ENCODE results near the gene ACSL5. TPM values are rescaled to one million over a fixed set of nuclear protein-coding genes. Genes with fewer than 3 reads are reported as not detected.
A peak's percentile ranks its signal among the peaks of the same experiment; 100 is the strongest.

Gene ACSL5
- polyA plus RNA-seq, 1 donor, result 361 TPM

DNA sequence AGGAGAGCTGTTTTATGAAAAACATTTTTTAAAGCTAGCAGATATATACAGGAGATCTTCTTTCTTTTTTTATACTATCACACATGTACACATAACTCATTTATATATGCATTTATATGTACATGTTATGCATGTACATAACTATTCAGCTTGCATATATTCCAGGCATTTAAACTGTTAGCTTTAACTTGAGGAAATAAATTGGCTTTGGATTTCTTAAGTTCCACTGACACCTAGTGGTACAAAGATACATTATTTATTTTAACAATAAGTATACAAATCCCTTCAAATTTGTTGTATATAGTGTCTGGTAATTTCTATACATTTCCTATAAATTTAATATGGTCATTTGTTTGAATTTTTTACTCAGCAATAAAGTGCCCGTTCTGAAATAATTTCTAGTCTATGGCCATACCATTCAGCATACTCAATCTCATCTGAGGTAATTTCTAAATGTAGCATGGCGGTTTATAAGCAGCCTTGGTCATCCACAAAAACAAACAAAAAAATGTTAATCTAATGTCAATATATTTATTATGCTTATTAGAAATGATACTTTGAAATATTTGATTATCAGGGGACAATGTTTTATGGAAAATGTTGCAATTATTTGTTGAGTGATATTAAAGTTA is 61.2 kb downstream of the ACSL5 start:
- Histone ChIP-seq H3K4me3 (ENCODE audit: low read length) (no peak overlapping the region), H3K27ac (ENCODE audit: low read length) (no peak overlapping the region), H3K9me3 (ENCODE audit: control insufficient read depth, low read depth, low read length) (no peaks in the 10 kb centered on the region), H3K27me3 (ENCODE audit: control insufficient read depth, insufficient read depth, low read length) (no peaks in the 10 kb centered on the region), H3K36me3 (ENCODE audit: control insufficient read depth, insufficient read depth, low read length) (peaks cover 44% of the 10 kb centered on the region), H3K4me1 (ENCODE audit: control insufficient read depth, insufficient read depth, low read length) (peaks cover 13% of the 10 kb centered on the region)
- WGBS (ENCODE audit: insufficient coverage, low lambda C conversion rate), result 75% methylated on average over 1 of the region's 2 CpGs
- DNase-seq, result peak in 1 of 2 donors; percentile 39

DNA sequence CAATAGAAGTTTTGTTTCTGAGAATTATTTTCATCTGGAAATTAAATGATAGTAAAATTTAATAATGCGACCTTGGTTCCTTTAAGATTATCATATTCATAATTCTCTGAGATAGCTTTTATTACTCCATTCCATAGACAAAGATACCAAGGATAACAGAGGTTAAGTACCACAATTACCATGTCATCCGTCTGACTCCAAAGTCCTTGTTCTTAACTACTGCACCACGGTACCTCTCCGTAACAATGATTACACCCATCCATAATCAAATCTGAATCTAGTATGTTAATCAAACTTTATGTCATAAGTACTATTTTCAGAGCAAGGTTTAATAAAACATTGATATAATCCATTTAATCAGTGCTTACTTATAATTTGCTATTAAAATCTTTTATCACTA is 64.4 kb downstream of the ACSL5 start:
- peaks cover 9% of the 10 kb centered on the region for H3K4me1 ChIP-seq (ENCODE audit: control insufficient read depth, insufficient read depth, low read length)
- peak overlapping the region; percentile 61 for H3K27ac ChIP-seq (ENCODE audit: low read length)
- no peak overlapping the region for H3K4me3 ChIP-seq (ENCODE audit: low read length)
- no CpG with 5 or more reads among the region's 4 CpGs for WGBS (ENCODE audit: insufficient coverage, low lambda C conversion rate)
- H3K27me3 ChIP-seq (ENCODE audit: control insufficient read depth, insufficient read depth, low read length), result no peaks in the 10 kb centered on the region
- no peaks in the 10 kb centered on the region for H3K9me3 ChIP-seq (ENCODE audit: control insufficient read depth, low read depth, low read length)
- peak; percentile 39 to 62 for DNase-seq
- H3K36me3 ChIP-seq (ENCODE audit: control insufficient read depth, insufficient read depth, low read length), result peaks cover 44% of the 10 kb centered on the region

DNA sequence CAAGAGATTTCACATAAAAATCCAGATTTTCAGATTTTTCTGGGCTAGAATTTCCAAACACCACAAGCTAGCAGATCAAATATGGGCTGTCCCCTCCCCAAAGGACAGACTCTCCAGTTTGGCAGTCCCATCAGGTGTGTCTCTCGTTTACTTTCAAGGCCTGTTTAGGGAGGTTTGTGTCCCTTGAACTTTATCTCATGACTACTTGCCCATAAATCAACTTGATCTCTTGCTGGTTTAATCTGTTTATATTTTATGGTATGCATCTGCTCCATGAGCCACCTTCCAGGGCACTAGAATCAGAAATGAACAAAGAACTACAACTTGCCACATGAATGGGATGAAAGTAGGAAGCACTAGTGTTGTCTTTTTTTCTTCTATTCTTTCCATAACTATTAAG is 67.6 kb downstream of the ACSL5 start:
- peaks cover 9% of the 10 kb centered on the region for H3K4me1 ChIP-seq (ENCODE audit: control insufficient read depth, insufficient read depth, low read length)
- no peak for DNase-seq
- no CpG with 5 or more reads among the region's 1 CpG for WGBS (ENCODE audit: insufficient coverage, low lambda C conversion rate)
- peaks cover 46% of the 10 kb centered on the region for H3K36me3 ChIP-seq (ENCODE audit: control insufficient read depth, insufficient read depth, low read length)
- H3K9me3 ChIP-seq (ENCODE audit: control insufficient read depth, low read depth, low read length), result no peaks in the 10 kb centered on the region
- H3K27ac ChIP-seq (ENCODE audit: low read length), result no peak overlapping the region
- no peak overlapping the region for H3K4me3 ChIP-seq (ENCODE audit: low read length)
- H3K27me3 ChIP-seq (ENCODE audit: control insufficient read depth, insufficient read depth, low read length), result no peaks in the 10 kb centered on the region

DNA sequence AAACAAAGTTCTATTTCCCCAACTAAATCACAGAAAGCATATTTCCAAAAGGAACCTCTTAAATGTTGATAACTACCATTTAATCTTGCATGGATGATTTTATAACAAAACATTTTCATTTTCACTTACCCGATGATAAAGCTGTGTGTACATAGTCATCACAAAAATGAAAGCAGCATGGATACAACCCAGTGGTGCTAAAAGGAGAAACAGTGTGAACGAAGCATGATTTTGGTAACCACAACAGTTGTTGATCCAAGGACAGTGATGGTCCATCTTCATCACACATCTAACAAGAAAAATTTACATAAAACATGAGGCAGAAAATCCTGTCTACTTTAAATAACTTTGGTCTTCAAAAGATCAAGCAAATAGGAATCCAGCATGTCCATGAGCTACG is 68.1 kb downstream of the ACSL5 start:
- Histone ChIP-seq H3K27me3 (ENCODE audit: control insufficient read depth, insufficient read depth, low read length) (no peaks in the 10 kb centered on the region), H3K36me3 (ENCODE audit: control insufficient read depth, insufficient read depth, low read length) (peaks cover 42% of the 10 kb centered on the region), H3K27ac (ENCODE audit: low read length) (no peak overlapping the region), H3K4me3 (ENCODE audit: low read length) (no peak overlapping the region), H3K9me3 (ENCODE audit: control insufficient read depth, low read depth, low read length) (no peaks in the 10 kb centered on the region), H3K4me1 (ENCODE audit: control insufficient read depth, insufficient read depth, low read length) (peaks cover 9% of the 10 kb centered on the region)
- DNase-seq, result no peak
- WGBS (ENCODE audit: insufficient coverage, low lambda C conversion rate), result 40% methylated on average over 2 of the region's 3 CpGs

DNA sequence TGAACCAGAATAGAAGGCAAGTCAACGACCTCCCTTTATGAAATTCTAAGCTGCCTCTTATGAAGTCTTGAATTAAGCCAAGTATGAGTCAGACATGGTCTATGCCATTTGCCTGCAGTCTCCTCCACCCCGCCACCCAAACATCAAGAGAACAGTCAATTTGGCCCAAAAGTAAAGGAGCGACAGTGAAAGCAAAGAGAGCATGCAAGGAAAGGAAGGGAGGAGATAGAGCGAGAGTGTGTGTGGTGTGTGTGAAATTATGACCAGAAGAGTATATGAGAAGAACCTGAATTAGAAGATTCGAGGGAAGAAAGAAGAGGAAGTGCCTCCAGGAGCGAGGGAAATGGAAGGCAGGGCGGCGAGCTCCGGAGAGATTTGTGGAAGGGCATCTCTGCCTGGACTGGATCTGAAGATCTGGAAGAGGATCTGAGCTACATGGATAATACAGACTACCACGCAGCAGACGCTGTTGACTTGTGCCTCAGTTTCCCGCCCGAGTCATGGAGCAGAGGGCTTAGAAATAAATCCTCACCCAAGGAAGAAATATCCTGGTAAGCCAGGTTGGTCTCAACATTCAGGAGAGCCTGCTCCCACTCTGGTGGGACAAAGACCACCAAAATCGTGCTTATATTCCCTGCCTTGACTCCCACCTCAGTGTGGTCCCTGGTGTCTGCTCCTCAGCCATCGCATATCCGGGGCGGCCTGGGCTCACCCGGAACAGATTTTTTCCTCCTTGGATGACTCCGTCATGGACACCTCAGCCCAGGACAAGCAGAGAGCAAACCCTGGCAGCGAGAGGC is 72.3 kb downstream of the ACSL5 start:
- WGBS (ENCODE audit: insufficient coverage, low lambda C conversion rate), result 50% methylated on average over 2 of the region's 20 CpGs
- peaks cover 5% of the 10 kb centered on the region for H3K4me1 ChIP-seq (ENCODE audit: control insufficient read depth, insufficient read depth, low read length)
- peaks cover 28% of the 10 kb centered on the region for H3K36me3 ChIP-seq (ENCODE audit: control insufficient read depth, insufficient read depth, low read length)
- H3K27ac ChIP-seq (ENCODE audit: low read length), result peak overlapping the region; percentile 84
- DNase-seq, result peak in 1 of 2 donors; percentile 21
- no peaks in the 10 kb centered on the region for H3K27me3 ChIP-seq (ENCODE audit: control insufficient read depth, insufficient read depth, low read length)
- H3K9me3 ChIP-seq (ENCODE audit: control insufficient read depth, low read depth, low read length), result no peaks in the 10 kb centered on the region
- H3K4me3 ChIP-seq (ENCODE audit: low read length), result peak overlapping the region; percentile 82

DNA sequence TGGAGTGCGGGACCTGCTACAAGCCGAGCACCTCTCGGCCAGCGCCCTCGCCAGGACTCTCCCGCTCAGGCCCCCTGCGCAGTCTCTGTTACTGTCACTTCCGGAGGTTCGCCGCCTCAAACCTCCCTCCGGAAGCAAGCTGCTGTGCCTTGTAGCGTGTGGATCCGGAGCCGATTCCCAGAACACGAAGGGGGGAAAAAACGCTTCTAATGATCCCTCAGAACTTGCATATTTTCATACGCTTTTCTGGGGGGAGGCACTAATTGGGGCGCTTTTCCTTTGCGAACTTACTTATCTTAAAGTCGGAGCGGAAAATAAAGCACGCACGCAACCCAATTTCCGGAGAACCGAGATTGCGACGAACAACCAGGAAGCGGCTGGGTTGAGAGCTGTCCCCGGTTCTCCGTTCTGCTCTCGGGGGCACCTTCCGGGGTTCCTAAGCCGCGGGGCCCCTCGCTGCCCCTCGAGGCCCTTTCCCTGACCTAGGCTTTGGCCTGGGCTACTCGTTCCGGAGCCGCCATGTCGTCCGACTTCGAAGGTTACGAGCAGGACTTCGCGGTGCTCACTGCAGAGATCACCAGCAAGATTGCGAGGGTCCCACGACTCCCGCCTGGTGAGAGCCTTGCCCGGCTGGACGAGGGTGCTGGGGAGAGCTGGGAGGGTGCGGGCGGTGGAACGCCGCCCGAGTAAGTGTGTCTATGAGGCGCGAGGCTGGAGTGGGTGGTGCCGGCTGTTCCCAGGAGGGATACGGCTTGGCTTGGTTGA is 73.1 kb downstream of the ACSL5 start, which contains the start of the genes VTI1A and ZDHHC6:
VTI1A (plus strand) TSS at position 361 of the 765 bp plus-strand sequence; CDS start at position 520, 159 bp downstream.
ZDHHC6 (minus strand) TSS at position 60 of the 765 bp plus-strand sequence. CDS start 1,478 bp downstream, outside the sequence.
- no CpG with 5 or more reads among the region's 59 CpGs for WGBS (ENCODE audit: insufficient coverage, low lambda C conversion rate)
- no peaks in the 10 kb centered on the region for H3K9me3 ChIP-seq (ENCODE audit: control insufficient read depth, low read depth, low read length)
- H3K27me3 ChIP-seq (ENCODE audit: control insufficient read depth, insufficient read depth, low read length), result no peaks in the 10 kb centered on the region
- H3K4me1 ChIP-seq (ENCODE audit: control insufficient read depth, insufficient read depth, low read length), result peaks cover 5% of the 10 kb centered on the region
- H3K4me3 ChIP-seq (ENCODE audit: low read length), result peak within 1 kb of the TSS; percentile 82
- peaks cover 24% of the 10 kb centered on the region for H3K36me3 ChIP-seq (ENCODE audit: control insufficient read depth, insufficient read depth, low read length)
- H3K27ac ChIP-seq (ENCODE audit: low read length), result peak within 1 kb of the TSS; percentile 84
- peak; percentile 85 to 89 for DNase-seq

DNA sequence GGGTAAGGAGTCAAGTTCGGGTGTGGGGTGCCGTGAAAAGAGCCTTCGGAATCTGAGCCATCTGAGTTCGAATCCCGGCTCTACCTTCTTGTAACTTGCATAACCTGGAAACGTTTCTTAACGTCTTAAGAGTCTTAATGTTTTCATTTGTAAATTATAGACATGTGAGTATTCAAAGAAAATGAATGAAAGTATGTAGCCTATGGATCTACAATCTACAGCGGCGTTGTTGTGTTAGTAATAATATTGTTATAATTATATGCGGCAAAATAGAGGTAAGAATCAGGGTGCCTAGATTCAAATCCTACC is 73.7 kb downstream of the ACSL5 start:
- DNase-seq, result no peak
- Histone ChIP-seq H3K27ac (ENCODE audit: low read length) (peak overlapping the region; percentile 84), H3K27me3 (ENCODE audit: control insufficient read depth, insufficient read depth, low read length) (no peaks in the 10 kb centered on the region), H3K4me3 (ENCODE audit: low read length) (peak overlapping the region; percentile 82), H3K4me1 (ENCODE audit: control insufficient read depth, insufficient read depth, low read length) (peaks cover 5% of the 10 kb centered on the region), H3K36me3 (ENCODE audit: control insufficient read depth, insufficient read depth, low read length) (peaks cover 19% of the 10 kb centered on the region), H3K9me3 (ENCODE audit: control insufficient read depth, low read depth, low read length) (no peaks in the 10 kb centered on the region)
- WGBS (ENCODE audit: insufficient coverage, low lambda C conversion rate), result 0% methylated on average over 1 of the region's 10 CpGs

DNA sequence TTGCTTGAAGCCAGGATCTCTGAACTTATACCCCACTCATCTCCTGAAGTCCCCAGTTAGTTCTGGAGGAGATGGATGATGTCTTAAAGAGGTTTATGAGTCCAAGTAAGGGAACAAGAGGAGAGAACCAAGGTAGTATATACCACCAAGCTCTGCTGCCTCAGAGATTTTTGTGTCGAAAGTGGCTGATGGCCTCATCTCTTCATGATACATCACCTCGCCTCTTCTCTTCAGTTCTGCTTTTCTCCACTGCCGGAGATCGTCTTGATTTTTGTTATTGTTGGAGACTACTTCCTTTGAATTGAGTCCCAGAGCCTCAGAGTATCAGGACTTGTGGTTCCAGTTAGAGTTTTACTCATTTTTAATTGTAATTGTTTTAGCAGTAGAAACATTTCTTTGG is 75.0 kb downstream of the ACSL5 start:
- Histone ChIP-seq H3K36me3 (ENCODE audit: control insufficient read depth, insufficient read depth, low read length) (peaks cover 13% of the 10 kb centered on the region), H3K27me3 (ENCODE audit: control insufficient read depth, insufficient read depth, low read length) (no peaks in the 10 kb centered on the region), H3K9me3 (ENCODE audit: control insufficient read depth, low read depth, low read length) (no peaks in the 10 kb centered on the region), H3K4me3 (ENCODE audit: low read length) (no peak overlapping the region), H3K4me1 (ENCODE audit: control insufficient read depth, insufficient read depth, low read length) (peaks cover 5% of the 10 kb centered on the region), H3K27ac (ENCODE audit: low read length) (no peak overlapping the region)
- WGBS (ENCODE audit: insufficient coverage, low lambda C conversion rate), result no CpG with 5 or more reads among the region's 4 CpGs
- no peak for DNase-seq

DNA sequence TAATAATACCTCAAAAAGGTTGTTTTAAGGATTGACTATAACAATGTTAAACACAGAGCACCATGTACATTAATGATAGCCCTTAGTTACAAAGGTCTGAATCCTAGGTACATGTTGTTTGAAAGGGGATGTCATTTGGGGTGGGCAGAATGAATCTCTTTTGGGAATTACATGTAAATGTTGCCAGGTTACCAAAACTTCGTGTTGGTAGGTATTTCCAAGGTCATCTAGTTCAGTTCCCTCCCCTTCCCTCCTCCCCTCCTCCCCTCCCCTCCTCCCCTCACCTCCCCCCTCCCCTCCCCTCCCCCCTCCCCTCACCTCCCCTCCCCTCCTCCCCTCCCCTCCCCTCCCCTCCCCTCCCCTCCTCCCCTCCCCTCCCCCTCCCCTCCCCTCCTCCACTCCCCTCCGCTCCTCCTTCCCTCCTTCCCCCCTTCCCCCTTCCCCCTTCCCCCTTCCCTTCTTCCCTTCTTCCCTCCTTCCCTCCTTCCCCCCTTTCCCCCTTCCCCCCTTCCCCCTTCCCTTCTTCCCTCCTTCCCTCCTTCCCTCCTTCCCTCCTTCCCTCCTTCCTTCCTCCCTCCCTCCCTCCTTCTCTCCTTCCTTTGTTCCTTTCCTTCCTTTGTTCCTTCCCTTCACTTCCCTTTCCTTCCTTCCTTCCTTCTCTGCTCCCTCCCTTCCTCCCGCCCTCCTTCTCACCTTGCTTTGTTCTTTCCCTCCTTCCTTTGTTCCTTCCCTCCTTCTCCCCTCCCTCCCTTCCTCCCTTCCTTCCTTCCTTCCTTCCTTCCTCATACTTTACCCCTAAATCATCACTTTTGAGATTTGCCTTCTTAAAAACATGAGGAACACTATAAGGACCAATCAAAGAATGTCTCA is 81.2 kb downstream of the ACSL5 start:
- H3K36me3 ChIP-seq (ENCODE audit: control insufficient read depth, insufficient read depth, low read length), result peaks cover 3% of the 10 kb centered on the region
- no peak overlapping the region for H3K4me3 ChIP-seq (ENCODE audit: low read length)
- no peaks in the 10 kb centered on the region for H3K4me1 ChIP-seq (ENCODE audit: control insufficient read depth, insufficient read depth, low read length)
- H3K27ac ChIP-seq (ENCODE audit: low read length), result no peak overlapping the region
- no peaks in the 10 kb centered on the region for H3K9me3 ChIP-seq (ENCODE audit: control insufficient read depth, low read depth, low read length)
- 90% methylated on average over 1 of the region's 3 CpGs for WGBS (ENCODE audit: insufficient coverage, low lambda C conversion rate)
- no peak for DNase-seq
- no peaks in the 10 kb centered on the region for H3K27me3 ChIP-seq (ENCODE audit: control insufficient read depth, insufficient read depth, low read length)
